IMR-90 (cell line): ENCODE measurements around the gene RPS27L. TPM values are rescaled to one million over a fixed set of nuclear protein-coding genes. Genes with fewer than 3 reads are reported as not detected.

Experiments used
- ATAC-seq: fragments of 200-7000 bp; cut with Tn5 transposase; 2 replicates; pipeline ENCODE4 v1.9.1; 2020; ENCODE audit warnings: low read depth, mild to moderate bottlenecking, moderate library complexity
- BruUV-seq: library from RNA; stranded (reverse); fragments of 400-500 nt; replicated peaks from 2 replicates; lab custom pipeline; 2021; lab: Mats Ljungman, UMichigan
- CTCF ChIA-PET: fragments of 300-600 bp; formaldehyde crosslinking; extraction: SDS; loops from one replicate; lab custom pipeline; 2021; ENCODE audit warnings: antibody characterized with exemption; lab: Yijun Ruan, JAX
- POLR2A ChIA-PET: fragments of 300-600 bp; sonication (Branson Sonifier 250); formaldehyde crosslinking; loops from one replicate; lab custom pipeline; 2022; ENCODE audit warnings: antibody characterized with exemption; ENCODE audit not compliant: unreplicated experiment; lab: Charles Lee
- DNase-seq: peaks from one replicate; pipeline ENCODE4 v3.0.0; 2013
- H2AFZ ChIP-seq: replicated peaks from 2 replicates; pipeline ENCODE3; 2013; ENCODE audit warnings: low read length, mild to moderate bottlenecking; ENCODE audit not compliant: poor library complexity
- H2AK5ac ChIP-seq: 2 replicates; pipeline ENCODE4 v1.6.1; 2013; ENCODE audit warnings: low read depth, low read length, inconsistent platforms
- H2AK9ac ChIP-seq: replicated peaks from 2 replicates; pipeline ENCODE3; 2013; ENCODE audit warnings: mild to moderate bottlenecking, low read depth, low read length, moderate library complexity; ENCODE audit not compliant: poor library complexity
- H2BK120ac ChIP-seq: 2 replicates; pipeline ENCODE4 v1.6.1; 2013; ENCODE audit warnings: low read depth, low read length, inconsistent platforms
- H2BK15ac ChIP-seq: 3 replicates; pipeline ENCODE4 v1.6.1; 2013; ENCODE audit warnings: low read depth, low read length, inconsistent platforms
- H2BK20ac ChIP-seq: 2 replicates; pipeline ENCODE4 v1.6.1; 2013; ENCODE audit warnings: low read depth, mild to moderate bottlenecking, inconsistent platforms, low read length, moderate library complexity
- H2BK5ac ChIP-seq: 2 replicates; pipeline ENCODE4 v1.6.1; 2013; ENCODE audit warnings: mild to moderate bottlenecking, low read depth, low read length, inconsistent platforms; ENCODE audit not compliant: poor library complexity, severe bottlenecking
- H3K14ac ChIP-seq: replicated peaks from 2 replicates; pipeline ENCODE4 v1.6.1; 2013; ENCODE audit warnings: low read depth, low read length, inconsistent platforms
- H3K18ac ChIP-seq: 2 replicates; pipeline ENCODE4 v1.6.1; 2013; ENCODE audit warnings: low read depth, low read length, control low read depth
- H3K23ac ChIP-seq: 2 replicates; pipeline ENCODE4 v1.6.1; 2013; ENCODE audit warnings: low read depth, low read length, inconsistent platforms
- H3K27ac ChIP-seq: 2 replicates; pipeline ENCODE4 v1.5.1; 2013; ENCODE audit warnings: mild to moderate bottlenecking, control low read depth, low read length; ENCODE audit not compliant: insufficient read depth
- H3K27me3 ChIP-seq: 2 replicates; pipeline ENCODE4 v1.6.1; 2013; ENCODE audit warnings: low read length; ENCODE audit not compliant: control insufficient read depth, insufficient read depth
- H3K36me3 ChIP-seq: 2 replicates; pipeline ENCODE4 v1.6.1; 2013; ENCODE audit warnings: low read length, mixed read lengths; ENCODE audit not compliant: control insufficient read depth, insufficient read depth
- H3K4ac ChIP-seq: 2 replicates; pipeline ENCODE4 v1.6.1; 2013; ENCODE audit warnings: low read depth, low read length, inconsistent platforms
- H3K4me1 ChIP-seq: 2 replicates; pipeline ENCODE4 v1.6.1; 2013; ENCODE audit warnings: low read length, mixed read lengths; ENCODE audit not compliant: control insufficient read depth, insufficient read depth
- H3K4me2 ChIP-seq: 2 replicates; pipeline ENCODE4 v1.6.1; 2013; ENCODE audit warnings: low read depth, mild to moderate bottlenecking, control low read depth, low read length, moderate library complexity
- H3K4me3 ChIP-seq: 2 replicates; pipeline ENCODE4 v1.5.1; 2013; ENCODE audit warnings: low read depth, mild to moderate bottlenecking, control low read depth, low read length, moderate library complexity; ENCODE audit not compliant: insufficient read depth
- H3K56ac ChIP-seq: 2 replicates; pipeline ENCODE4 v1.6.1; 2013; ENCODE audit warnings: low read length, inconsistent platforms; ENCODE audit not compliant: insufficient read depth; ENCODE audit errors: extremely low read depth
- H3K79me1 ChIP-seq, 2 experiments: 2 replicates each; pipeline ENCODE4 v1.6.1; 2013; ENCODE audit warnings: low read length in 2 of 2, inconsistent platforms in 1 of 2, low read depth in 1 of 2
- H3K9ac ChIP-seq: 2 replicates; pipeline ENCODE4 v1.6.1; 2013; ENCODE audit warnings: low read depth, low read length, control low read depth
- H3K9me1 ChIP-seq: 2 replicates; pipeline ENCODE4 v1.6.1; 2013; ENCODE audit warnings: low read length, inconsistent platforms; ENCODE audit not compliant: insufficient read depth
- H3K9me3 ChIP-seq: 2 replicates; pipeline ENCODE4 v1.6.1; 2013; ENCODE audit warnings: low read length; ENCODE audit not compliant: control insufficient read depth, insufficient read depth
- H4K20me1 ChIP-seq: 2 replicates; pipeline ENCODE4 v1.6.1; 2013; ENCODE audit warnings: low read length, inconsistent platforms; ENCODE audit not compliant: insufficient read depth
- H4K5ac ChIP-seq: 2 replicates; pipeline ENCODE4 v1.6.1; 2013; ENCODE audit warnings: mild to moderate bottlenecking, low read depth, low read length, control low read depth
- H4K8ac ChIP-seq, 2 experiments: 2 replicates each; pipeline ENCODE4 v1.6.1; 2013; ENCODE audit warnings: low read depth in 2 of 2, low read length in 2 of 2, control low read depth in 1 of 2, inconsistent platforms in 1 of 2
- H4K91ac ChIP-seq: 2 replicates; pipeline ENCODE4 v1.6.1; 2013; ENCODE audit warnings: low read depth, low read length, inconsistent platforms; ENCODE audit not compliant: insufficient read depth
- BHLHE40 ChIP-seq: fragments of 150-350 bp; IDR thresholded peaks from 2 replicates; pipeline ENCODE4 v1.6.1; 2016; ENCODE audit warnings: mild to moderate bottlenecking, low read depth, low read length
- CHD1 ChIP-seq: IDR thresholded peaks from 2 replicates; pipeline ENCODE4 v1.6.1; 2012; ENCODE audit warnings: low read depth, low read length, improper control_type of control experiment
- ELK1 ChIP-seq: fragments of 150-350 bp; IDR thresholded peaks from 2 replicates; pipeline ENCODE4 v1.6.1; 2016; ENCODE audit warnings: low read depth, mild to moderate bottlenecking, low read length, moderate library complexity, borderline replicate concordance
- MAZ ChIP-seq: IDR thresholded peaks from 2 replicates; pipeline ENCODE4 v1.6.1; 2012; ENCODE audit warnings: low read depth, mild to moderate bottlenecking, low read length, improper control_type of control experiment, moderate library complexity, borderline replicate concordance
- MXI1 ChIP-seq: IDR thresholded peaks from 2 replicates; pipeline ENCODE4 v1.6.1; 2012; ENCODE audit warnings: low read depth, mild to moderate bottlenecking, low read length, moderate library complexity, borderline replicate concordance
- POLR2A ChIP-seq: IDR thresholded peaks from 2 replicates; pipeline ENCODE4 v1.6.1; 2012; ENCODE audit warnings: mild to moderate bottlenecking, low read depth, low read length
- RAD21 ChIP-seq: IDR thresholded peaks from 2 replicates; pipeline ENCODE4 v1.6.1; 2012; ENCODE audit warnings: low read length, improper control_type of control experiment
- SMC3 ChIP-seq: fragments of 150-350 bp; IDR thresholded peaks from 2 replicates; pipeline ENCODE4 v1.6.1; 2016; ENCODE audit warnings: low read depth, mild to moderate bottlenecking, antibody characterized with exemption, low read length, moderate library complexity
- WGBS, 2 experiments: methylation state at CpG; one replicate each; pipeline versions ENCODE4 v1.1.5 to v1.1.7; 2013; ENCODE audit warnings: missing lambda C conversion rate in 2 of 2; ENCODE audit not compliant: insufficient read length in 1 of 2; ENCODE audit errors: extremely low coverage in 2 of 2; 5-methylcytosine and 5-hydroxymethylcytosine counted together
- dilution Hi-C: fragments of 300-500 bp; cut with HindIII; formaldehyde crosslinking; loops from one replicate; pipeline ENCODE4 v1.14.3; 2018; ENCODE audit warnings: low sequenced_read_pairs; ENCODE audit not compliant: unreplicated experiment
- in situ Hi-C: fragments of 300-500 bp; cut with MboI; formaldehyde crosslinking; loops from 3 replicates; pipeline ENCODE4 v1.14.3; 2019; ENCODE audit warnings: low sequenced_read_pairs, inconsistent platforms, mixed read lengths
- intact Hi-C: fragments of 100-400 bp; cut with micrococcal nuclease; formaldehyde crosslinking; loops from 2 replicates; pipeline ENCODE4 v1.10.0; 2022
- polyA plus RNA-seq, 3 experiments: library from polyadenylated mRNA; depleted of rRNA; stranded (reverse); fragments of >200 nt; gene quantifications; 2 replicates each; pipeline ENCODE4 v1.2.3, GENCODE V29; 2012; ENCODE audit warnings: low replicate concordance in 1 of 3
- total RNA-seq: library from RNA; depleted of rRNA; stranded (reverse); fragments of >200 nt; gene quantifications from 2 replicates; pipeline ENCODE4 v1.2.3, GENCODE V29; 2012
- TF ChIP-seq, protein P1 (sequence below): fragments of 150-350 bp; IDR thresholded peaks from 2 replicates; pipeline ENCODE4 v1.6.1; 2017; ENCODE audit warnings: mild to moderate bottlenecking, antibody characterized with exemption, low read length, low read depth

The RPS27L gene
- total and polyA plus RNA-seq, 2 of the 4 experiments (the other 2 are of a cell fraction): 53.1 to 302 TPM

- H3K18ac ChIP-seq: peak overlapping the region; percentile 56
- intact Hi-C loops: loop anchor here (5.0 kb wide), 1 partner anchor 65 kb away; no protein-coding TSS in a partner anchor
- no peak overlapping the region; the same call in 1 of the 2 replicates for H2BK120ac ChIP-seq
- peak overlapping the region; percentile 26; the same call in 1 of the 2 replicates for H4K91ac ChIP-seq
- 1% methylated on average over 20 of the region's 59 CpGs; no CpG with 5 or more reads in 1 of the 2 experiments for WGBS, 2 experiments
- H2BK15ac ChIP-seq: no peak overlapping the region
- H3K56ac ChIP-seq: peak overlapping the region; percentile 66
- peaks cover 3% of the 10 kb centered on the region; the same call in 1 of the 2 replicates for H3K9me3 ChIP-seq
- in situ Hi-C loops: no loop called here
- H2BK20ac ChIP-seq: no peak overlapping the region
- peak overlapping the region; percentile 90 for H3K9ac ChIP-seq
- dilution Hi-C loops: no loop called here
- H2BK5ac ChIP-seq: peak overlapping the region; percentile 91
- peak overlapping the region; percentile 89 for H3K4me2 ChIP-seq
- 0 out of 2 replicates have a peak overlapping the region, but pooled peaks have one; percentile 1 for H4K5ac ChIP-seq
- no peak overlapping the region; the same call in 1 of the 2 replicates for H2AK5ac ChIP-seq
- H3K27me3 ChIP-seq: no peaks in the 10 kb centered on the region
- peaks cover 7% of the 10 kb centered on the region; the same call in 1 of the 2 replicates for H4K20me1 ChIP-seq
- peak; percentile 97 for ATAC-seq
- BruUV-seq: no TSS peak
- H3K4me1 ChIP-seq: peaks cover 2% of the 10 kb centered on the region
- H3K36me3 ChIP-seq: peaks cover 12% of the 10 kb centered on the region
- peak overlapping the region; percentile 75 for H3K27ac ChIP-seq
- peak overlapping the region; percentile 85 for H3K4me3 ChIP-seq
- TF ChIP-seq POLR2A (peak; percentile 78; the same call in 1 of the 2 replicates), SMC3 (no peak), MXI1 (peak; percentile 37; the same call in 1 of the 2 replicates), MAZ (0 out of 2 replicates have a peak, but pooled peaks have one; percentile 31), ELK1 (no peak), BHLHE40 (no peak), RAD21 (peak; percentile 19; the same call in 1 of the 2 replicates), CHD1 (0 out of 2 replicates have a peak, but pooled peaks have one; percentile 64)
- TF ChIP-seq, protein P1, sequence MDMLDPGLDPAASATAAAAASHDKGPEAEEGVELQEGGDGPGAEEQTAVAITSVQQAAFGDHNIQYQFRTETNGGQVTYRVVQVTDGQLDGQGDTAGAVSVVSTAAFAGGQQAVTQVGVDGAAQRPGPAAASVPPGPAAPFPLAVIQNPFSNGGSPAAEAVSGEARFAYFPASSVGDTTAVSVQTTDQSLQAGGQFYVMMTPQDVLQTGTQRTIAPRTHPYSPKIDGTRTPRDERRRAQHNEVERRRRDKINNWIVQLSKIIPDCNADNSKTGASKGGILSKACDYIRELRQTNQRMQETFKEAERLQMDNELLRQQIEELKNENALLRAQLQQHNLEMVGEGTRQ: no peak
- peak overlapping the region; percentile 92 for H3K14ac ChIP-seq
- ChIA-PET POLR2A (no interaction called here), CTCF (no interaction called here)
- peak overlapping the region; percentile 94 for H2AK9ac ChIP-seq
- peak overlapping the region in 1 of 2 experiments; percentile 37; a peak in 2 of 4 replicates for H4K8ac ChIP-seq
- peak overlapping the region; percentile 77; the same call in 1 of the 2 replicates for H3K23ac ChIP-seq
- peak; percentile 75 for DNase-seq
- peak overlapping the region; percentile 90 for H2AFZ ChIP-seq
- peaks cover 10% of the 10 kb centered on the region for H3K9me1 ChIP-seq
- peaks cover 7 to 32% of the 10 kb centered on the region in 2 experiments for H3K79me1 ChIP-seq
- peak overlapping the region; percentile 74 for H3K4ac ChIP-seq
These were observed 35.0 kb downstream of the RPS27L start for GRCh38 chr15:63122002-63122875.
